ENCODE results near the gene ADGRL2. TPM values are rescaled to one million over a fixed set of nuclear protein-coding genes. Genes with fewer than 3 reads are reported as not detected.

The ADGRL2 gene
- polyA plus RNA-seq, 3 donors = not detected

DNA sequence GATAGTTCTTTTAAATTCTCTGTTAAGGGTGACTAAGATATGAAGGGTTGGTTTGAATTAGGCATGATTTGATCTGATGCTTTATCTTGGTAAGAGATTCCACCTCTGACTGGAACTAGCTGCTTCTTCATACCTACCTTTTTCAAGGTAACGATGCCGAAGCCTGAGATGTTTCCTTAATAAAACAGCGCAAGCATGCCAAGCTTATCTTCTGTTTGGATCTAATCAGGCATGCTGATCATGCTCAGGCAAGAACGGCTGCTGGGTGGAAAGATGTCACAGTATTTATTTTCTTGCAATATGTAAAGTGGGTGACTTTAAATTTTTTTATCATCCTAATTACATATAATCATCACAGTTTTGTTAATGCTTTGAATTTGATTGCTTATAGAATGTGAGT lies 148.7 kb downstream of the ADGRL2 start:
- no peak overlapping the region for H3K4me3 Mint-ChIP-seq
- H3K4me1 ChIP-seq (ENCODE audit: control insufficient read depth in 1 of 2, insufficient read depth in 2 of 2, low read length in 2 of 2) = no peaks in the 10 kb centered on the region
- H3K9ac ChIP-seq (ENCODE audit: insufficient read depth, low read length, poor library complexity, severe bottlenecking) = no peak overlapping the region
- no peaks in the 10 kb centered on the region for H3K9me3 ChIP-seq (replicated peaks in 1 of 2; ENCODE audit: control insufficient read depth in 1 of 2, insufficient read depth in 1 of 2, low read length in 2 of 2)
- 100% methylated on average over 2 of the region's 4 CpGs for WGBS (ENCODE audit: insufficient coverage)
- intact Hi-C loops (cut with micrococcal nuclease) = no loop called here
- H3K27me3 Mint-ChIP-seq (ENCODE audit: low read depth in 3 of 3) = peaks cover 0 to 1% (median 0%) of the 10 kb centered on the region in 3 donors
- no peaks in the 10 kb centered on the region for H3K4me1 Mint-ChIP-seq
- no peak overlapping the region for H3K27ac Mint-ChIP-seq
- TF ChIP-seq, protein P1, sequence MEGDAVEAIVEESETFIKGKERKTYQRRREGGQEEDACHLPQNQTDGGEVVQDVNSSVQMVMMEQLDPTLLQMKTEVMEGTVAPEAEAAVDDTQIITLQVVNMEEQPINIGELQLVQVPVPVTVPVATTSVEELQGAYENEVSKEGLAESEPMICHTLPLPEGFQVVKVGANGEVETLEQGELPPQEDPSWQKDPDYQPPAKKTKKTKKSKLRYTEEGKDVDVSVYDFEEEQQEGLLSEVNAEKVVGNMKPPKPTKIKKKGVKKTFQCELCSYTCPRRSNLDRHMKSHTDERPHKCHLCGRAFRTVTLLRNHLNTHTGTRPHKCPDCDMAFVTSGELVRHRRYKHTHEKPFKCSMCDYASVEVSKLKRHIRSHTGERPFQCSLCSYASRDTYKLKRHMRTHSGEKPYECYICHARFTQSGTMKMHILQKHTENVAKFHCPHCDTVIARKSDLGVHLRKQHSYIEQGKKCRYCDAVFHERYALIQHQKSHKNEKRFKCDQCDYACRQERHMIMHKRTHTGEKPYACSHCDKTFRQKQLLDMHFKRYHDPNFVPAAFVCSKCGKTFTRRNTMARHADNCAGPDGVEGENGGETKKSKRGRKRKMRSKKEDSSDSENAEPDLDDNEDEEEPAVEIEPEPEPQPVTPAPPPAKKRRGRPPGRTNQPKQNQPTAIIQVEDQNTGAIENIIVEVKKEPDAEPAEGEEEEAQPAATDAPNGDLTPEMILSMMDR (IDR thresholded peaks at IDR 0.05) = no peak
- DNase-seq = no peak
- H3K4me2 ChIP-seq (replicated peaks; ENCODE audit: extremely low read depth, low read length, poor library complexity, severe bottlenecking) = no peak overlapping the region
- H3K36me3 ChIP-seq (replicated peaks in 1 of 2; ENCODE audit: control insufficient read depth in 1 of 2, insufficient read depth in 2 of 2, low read length in 2 of 2) = no peaks in the 10 kb centered on the region
- no peak overlapping the region for H3K4me3 ChIP-seq (replicated peaks in 1 of 3; ENCODE audit: low read depth in 2 of 3, low read length in 3 of 3)
- H3K36me3 Mint-ChIP-seq = no peaks in the 10 kb centered on the region
- no peak overlapping the region for H3K27ac ChIP-seq (ENCODE audit: low read depth in 1 of 2, low read length in 2 of 2)
- H4K20me1 ChIP-seq (ENCODE audit: insufficient read depth, low read length) = no peaks in the 10 kb centered on the region
- H3K27me3 ChIP-seq (ENCODE audit: control insufficient read depth in 2 of 2, insufficient read depth in 2 of 2, low read length in 2 of 2) = no peaks in the 10 kb centered on the region
- no peak overlapping the region for H2AFZ ChIP-seq (ENCODE audit: insufficient read depth, low read depth, low read length, poor library complexity, severe bottlenecking)
- no peaks in the 10 kb centered on the region for H3K79me2 ChIP-seq (ENCODE audit: insufficient read depth, low read length)
- H3K9me3 Mint-ChIP-seq = peaks cover 0 to 7% (median 2%) of the 10 kb centered on the region in 7 donors

DNA sequence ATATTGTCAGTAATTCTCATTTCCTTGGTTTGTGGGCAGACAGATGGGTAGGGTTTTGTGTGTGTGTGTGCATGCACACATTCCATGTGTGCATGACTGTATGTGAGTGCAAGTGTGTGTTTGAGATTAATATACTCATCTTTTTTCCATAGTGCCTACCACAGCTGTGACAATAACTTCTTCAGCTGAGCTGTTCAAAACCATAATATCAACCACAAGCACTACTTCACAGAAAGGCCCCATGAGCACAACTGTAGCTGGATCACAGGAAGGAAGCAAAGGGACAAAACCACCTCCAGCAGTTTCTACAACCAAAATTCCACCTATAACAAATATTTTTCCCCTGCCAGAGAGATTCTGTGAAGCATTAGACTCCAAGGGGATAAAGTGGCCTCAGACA lies 149.3 kb downstream of the ADGRL2 start:
- no peaks in the 10 kb centered on the region for H3K9me3 ChIP-seq (replicated peaks in 1 of 2; ENCODE audit: control insufficient read depth in 1 of 2, insufficient read depth in 1 of 2, low read length in 2 of 2)
- H3K4me2 ChIP-seq (replicated peaks; ENCODE audit: extremely low read depth, low read length, poor library complexity, severe bottlenecking) = no peak overlapping the region
- H4K20me1 ChIP-seq (ENCODE audit: insufficient read depth, low read length) = no peaks in the 10 kb centered on the region
- H3K36me3 ChIP-seq (replicated peaks in 1 of 2; ENCODE audit: control insufficient read depth in 1 of 2, insufficient read depth in 2 of 2, low read length in 2 of 2) = no peaks in the 10 kb centered on the region
- no peak overlapping the region for H2AFZ ChIP-seq (ENCODE audit: insufficient read depth, low read depth, low read length, poor library complexity, severe bottlenecking)
- Mint-ChIP-seq H3K9me3 (peaks cover 0 to 7% (median 2%) of the 10 kb centered on the region in 7 donors), H3K36me3 (no peaks in the 10 kb centered on the region), H3K27ac (no peak overlapping the region), H3K27me3 (ENCODE audit: low read depth in 3 of 3) (peaks cover 0 to 1% (median under 1%) of the 10 kb centered on the region in 3 donors), H3K4me3 (no peak overlapping the region), H3K4me1 (no peaks in the 10 kb centered on the region)
- intact Hi-C loops (cut with micrococcal nuclease) = no loop called here
- no peak overlapping the region for H3K4me3 ChIP-seq (replicated peaks in 1 of 3; ENCODE audit: low read depth in 2 of 3, low read length in 3 of 3)
- TF ChIP-seq, protein P1 (IDR thresholded peaks at IDR 0.05) = no peak
- no peak for DNase-seq
- H3K79me2 ChIP-seq (ENCODE audit: insufficient read depth, low read length) = no peaks in the 10 kb centered on the region
- no peak overlapping the region for H3K9ac ChIP-seq (ENCODE audit: insufficient read depth, low read length, poor library complexity, severe bottlenecking)
- H3K27me3 ChIP-seq (ENCODE audit: control insufficient read depth in 2 of 2, insufficient read depth in 2 of 2, low read length in 2 of 2) = no peaks in the 10 kb centered on the region
- H3K27ac ChIP-seq (ENCODE audit: low read depth in 1 of 2, low read length in 2 of 2) = no peak overlapping the region
- H3K4me1 ChIP-seq (ENCODE audit: control insufficient read depth in 1 of 2, insufficient read depth in 2 of 2, low read length in 2 of 2) = no peaks in the 10 kb centered on the region

Data from CD14-positive monocyte (primary cell).